HG03558 (cell line): ENCODE data around the gene SETD4.
"Not testable (repeated sequence)": the region's sequence is repeated elsewhere in the genome, so short reads cannot be mapped to it uniquely, and the experiment has no call there.

ENCODE experiments used
- ATAC-seq: cut with Tn5 transposase; IDR thresholded peaks from one replicate; pipeline ENCODE4 v1.9.1; 2021; ENCODE audit warnings: moderate number of reproducible peaks; ENCODE audit not compliant: unreplicated experiment; ENCODE audit errors: extremely low read depth

The SETD4 gene, protein sequence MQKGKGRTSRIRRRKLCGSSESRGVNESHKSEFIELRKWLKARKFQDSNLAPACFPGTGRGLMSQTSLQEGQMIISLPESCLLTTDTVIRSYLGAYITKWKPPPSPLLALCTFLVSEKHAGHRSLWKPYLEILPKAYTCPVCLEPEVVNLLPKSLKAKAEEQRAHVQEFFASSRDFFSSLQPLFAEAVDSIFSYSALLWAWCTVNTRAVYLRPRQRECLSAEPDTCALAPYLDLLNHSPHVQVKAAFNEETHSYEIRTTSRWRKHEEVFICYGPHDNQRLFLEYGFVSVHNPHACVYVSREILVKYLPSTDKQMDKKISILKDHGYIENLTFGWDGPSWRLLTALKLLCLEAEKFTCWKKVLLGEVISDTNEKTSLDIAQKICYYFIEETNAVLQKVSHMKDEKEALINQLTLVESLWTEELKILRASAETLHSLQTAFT

DNA sequence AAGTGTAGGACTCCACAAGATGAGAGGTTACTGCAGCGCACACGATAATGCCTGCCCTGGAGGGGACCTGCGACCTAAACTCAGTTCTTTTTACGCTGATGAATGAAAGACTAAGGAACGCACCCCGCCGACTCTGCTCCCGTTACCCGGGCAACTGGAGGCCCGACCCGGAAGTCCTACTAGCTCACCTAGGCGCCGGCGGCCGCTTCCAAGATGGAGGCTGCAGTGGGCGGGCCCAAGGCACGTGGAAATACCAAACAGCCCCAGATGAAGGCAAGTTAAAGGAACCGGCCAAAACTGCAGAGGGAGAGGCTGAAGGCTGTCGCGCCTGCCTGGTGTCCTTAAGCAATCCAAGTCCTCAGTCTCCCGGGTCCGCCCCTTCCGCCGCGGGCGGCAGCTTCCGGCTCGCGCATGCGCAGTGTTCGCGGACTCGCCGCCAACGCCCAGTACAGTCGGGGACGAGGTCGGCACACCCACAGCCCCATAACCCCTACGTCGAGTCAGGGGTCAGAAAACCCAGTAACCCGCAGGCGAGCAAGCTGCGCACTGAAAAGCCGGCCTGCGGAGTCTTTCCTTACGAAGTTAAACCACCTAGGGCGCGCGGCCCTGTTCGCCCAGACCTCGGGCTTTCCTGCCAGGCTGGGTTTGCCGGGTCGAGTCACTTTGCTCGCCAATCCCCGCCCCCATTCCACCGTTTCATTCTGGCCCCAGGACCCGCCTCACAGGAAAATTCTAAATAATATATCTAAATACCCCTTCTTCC lies at the start of gene SETD4:
SETD4 (minus strand) TSS at position 368 of the 763 bp plus-strand sequence. CDS start 1,638 bp downstream, outside the sequence.
- ATAC-seq = peak; percentile 63

DNA sequence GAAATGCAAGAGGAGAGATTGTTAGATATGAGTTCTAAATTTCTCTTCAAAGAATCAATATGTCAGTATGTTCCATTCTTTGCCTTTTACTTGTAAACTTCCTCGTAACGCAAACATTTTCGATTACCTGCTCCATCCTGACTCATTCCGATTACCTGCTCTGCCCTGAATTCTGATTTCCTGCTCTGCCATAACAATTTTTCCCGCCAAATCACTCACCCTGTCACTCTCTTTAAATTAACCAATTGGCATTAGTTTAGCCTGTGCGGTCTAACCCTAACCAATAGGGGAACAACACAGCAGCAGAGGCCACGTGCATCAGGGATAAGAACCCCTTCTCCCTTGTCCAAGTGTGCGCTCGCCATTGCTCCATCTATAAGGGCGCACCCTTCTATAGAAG lies 49.5 kb upstream of the SETD4 start:
- ATAC-seq = no peak

DNA sequence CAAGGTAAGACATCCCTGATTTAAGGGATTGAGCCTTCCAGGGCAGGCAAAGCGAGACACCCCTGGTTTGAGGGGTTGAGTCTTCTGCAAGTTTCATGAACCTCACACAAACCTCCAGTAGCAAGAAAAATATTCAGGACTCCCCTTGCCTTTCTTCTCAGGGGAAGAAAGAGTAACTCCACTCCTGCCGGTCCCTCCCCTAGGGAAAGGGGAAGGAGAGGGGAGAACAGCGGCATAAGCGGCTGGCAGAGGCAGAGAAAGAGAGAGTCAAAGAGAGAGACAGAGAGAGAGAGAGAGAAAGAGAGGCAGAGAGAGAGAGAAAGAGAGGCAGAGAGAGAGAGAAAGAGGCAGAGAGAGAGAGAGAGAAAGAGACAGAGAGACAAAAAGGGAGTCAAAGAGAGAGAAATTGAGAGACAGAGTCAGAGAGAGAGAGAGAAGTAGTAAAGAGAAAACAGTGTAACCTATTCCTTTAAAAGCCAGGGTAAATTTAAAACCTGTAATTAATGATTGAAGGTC lies 45.1 kb upstream of the SETD4 start:
- no peak for ATAC-seq

DNA sequence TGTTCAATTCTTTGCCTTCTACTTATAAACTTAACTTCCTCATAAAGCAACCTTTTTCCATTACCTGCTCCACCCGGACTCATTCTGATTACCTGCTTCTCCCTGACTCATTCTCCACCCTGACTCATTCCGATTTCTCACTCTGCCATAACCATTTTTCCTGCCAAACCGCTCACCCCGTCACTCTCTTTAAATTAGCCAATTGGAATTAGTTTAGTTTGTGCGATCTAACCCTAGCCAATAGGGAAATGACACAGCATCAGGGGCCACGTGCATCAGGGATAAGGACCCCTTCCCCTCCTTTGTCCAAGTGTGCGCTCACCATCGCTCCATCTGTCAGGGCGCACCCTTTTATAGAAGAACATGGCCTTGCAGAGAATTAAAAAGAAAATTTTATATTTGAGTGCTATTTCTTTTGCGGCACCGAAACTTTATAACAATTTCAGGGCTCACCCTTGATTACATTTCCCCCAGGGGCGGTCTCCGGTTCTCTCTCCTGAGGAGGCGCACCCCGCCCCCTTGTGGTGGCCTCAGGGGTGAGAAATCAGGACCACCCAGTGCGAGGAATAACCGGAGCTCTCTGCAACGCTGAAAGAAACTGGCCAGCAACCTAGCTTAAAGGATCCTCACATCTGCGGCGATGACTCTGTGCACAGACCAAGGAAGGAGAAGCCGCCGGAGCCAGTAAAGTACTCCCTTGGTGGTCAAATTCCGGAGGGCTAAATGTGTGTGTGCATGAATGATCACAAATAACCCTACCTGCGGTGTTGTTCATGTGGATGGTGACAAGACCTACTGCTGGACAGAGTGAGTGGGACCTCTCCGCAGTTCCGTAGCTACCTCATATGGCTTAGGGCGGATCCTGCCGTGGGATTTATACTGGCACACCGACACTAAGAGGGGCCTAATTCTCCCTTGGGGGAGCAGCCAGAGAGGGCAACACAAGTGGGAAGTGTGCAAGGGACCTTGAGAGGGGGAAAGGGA lies 44.3 kb upstream of the SETD4 start:
- no peak for ATAC-seq

DNA sequence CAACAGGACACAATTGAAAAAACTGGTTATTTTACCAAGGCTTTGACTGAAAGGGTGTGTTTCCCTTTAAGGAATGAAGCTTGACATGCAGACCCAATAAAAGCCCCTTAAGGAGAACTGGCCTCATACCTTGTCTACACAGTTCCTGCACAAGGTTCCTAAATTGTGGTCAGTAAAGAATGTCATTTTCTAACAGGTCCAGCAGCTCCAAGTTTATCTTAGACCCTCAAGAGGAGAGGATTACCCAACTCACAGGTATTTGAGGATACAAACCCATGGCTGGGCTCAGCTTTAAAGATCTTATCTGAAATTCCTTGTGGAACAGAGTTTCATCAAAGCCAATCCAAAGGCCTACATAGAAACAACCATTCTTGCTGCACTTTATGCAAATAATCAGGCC lies 43.1 kb upstream of the SETD4 start:
- ATAC-seq = no peak

DNA sequence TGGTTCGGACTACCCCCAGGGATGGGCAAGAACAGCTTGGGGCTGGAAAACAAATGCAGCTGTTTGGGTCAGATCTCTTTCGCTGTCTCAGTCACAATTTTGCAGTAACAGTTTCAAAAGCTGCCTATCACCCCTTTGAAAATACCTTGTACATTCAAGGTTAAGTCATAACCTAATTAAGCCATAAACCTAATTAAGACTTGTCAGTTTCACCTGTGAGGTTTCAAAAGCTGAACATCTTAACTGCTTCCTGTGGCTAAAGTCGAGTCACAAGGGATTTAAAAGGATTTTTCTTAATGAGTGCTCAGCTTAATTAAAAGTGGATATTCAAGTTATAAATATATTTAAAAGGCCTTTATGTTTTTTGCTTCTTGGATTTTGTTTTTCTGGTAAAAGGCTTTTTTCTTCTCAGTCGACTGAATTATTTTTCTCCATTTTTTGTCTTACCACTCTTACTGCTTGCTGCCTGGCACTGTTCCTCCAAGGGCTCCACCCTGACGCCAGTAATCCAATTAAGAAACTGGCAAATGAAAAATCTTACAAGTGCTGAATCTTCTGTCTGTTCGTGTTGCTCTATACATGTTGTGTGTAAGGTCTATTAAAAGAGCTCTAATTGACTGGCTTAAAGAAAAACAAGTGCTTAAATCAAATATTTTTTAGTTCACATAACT lies 40.8 kb upstream of the SETD4 start:
- ATAC-seq = no peak

DNA sequence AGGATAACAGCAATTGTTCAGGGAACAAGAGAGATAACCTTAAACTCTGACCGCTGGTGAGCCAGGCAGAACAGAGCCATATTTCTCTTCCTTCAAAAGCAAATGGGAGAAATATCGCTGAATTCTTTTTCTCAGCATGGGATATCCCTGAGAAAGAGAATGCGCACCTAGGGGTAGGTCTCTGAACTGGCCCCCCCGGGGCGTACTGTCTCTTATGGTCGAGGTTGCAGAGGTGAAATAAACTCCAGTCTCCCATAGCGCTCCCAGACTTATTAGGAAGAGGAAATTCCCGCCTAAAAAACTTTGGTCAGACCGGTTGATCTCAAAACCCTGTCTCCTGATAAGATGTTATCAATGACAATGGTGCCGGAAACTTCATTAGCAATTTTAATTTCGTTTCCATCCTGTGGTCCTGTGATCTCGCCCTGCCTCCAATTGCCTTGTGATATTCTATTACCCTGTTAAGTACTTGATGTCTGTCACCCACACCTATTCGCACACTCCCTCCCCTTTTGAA lies 39.4 kb upstream of the SETD4 start:
- not testable (repeated sequence) for ATAC-seq

DNA sequence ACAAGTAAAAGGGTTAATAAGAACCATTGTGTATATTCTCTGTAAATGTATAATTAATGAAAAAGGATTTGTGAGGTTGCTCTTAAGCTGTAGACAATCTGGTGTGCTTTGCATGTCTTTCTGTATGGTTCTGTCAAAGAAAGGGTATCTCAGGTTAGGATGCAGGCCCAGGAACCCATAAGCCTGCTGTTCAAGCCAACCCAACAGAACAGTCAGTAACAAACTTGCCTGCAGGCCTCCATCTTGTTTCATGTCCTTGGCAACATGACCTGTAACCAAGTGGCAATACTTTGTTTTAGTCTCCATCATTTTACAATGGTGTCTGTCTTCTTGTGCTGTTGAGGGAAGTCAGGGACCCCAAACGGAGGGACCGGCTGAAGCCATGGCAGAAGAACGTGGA lies 38.7 kb upstream of the SETD4 start:
- ATAC-seq = no peak

DNA sequence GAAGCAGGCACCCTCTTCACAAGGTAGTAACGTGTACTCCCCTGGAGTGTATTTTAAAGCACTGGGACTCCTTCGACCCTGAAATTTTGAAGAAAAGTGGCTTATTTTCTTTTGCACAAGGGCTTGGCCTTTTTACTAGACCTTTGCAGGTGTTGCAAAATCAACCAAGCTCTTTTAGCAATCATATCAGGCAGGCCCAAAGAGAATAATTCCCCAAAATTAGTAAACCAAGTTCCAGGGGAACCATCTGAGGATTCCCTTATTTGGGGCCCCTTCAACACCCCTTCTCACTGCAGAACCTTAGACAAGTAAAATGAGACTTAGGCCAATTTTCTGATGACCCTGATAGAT lies 37.8 kb upstream of the SETD4 start:
- no peak for ATAC-seq

DNA sequence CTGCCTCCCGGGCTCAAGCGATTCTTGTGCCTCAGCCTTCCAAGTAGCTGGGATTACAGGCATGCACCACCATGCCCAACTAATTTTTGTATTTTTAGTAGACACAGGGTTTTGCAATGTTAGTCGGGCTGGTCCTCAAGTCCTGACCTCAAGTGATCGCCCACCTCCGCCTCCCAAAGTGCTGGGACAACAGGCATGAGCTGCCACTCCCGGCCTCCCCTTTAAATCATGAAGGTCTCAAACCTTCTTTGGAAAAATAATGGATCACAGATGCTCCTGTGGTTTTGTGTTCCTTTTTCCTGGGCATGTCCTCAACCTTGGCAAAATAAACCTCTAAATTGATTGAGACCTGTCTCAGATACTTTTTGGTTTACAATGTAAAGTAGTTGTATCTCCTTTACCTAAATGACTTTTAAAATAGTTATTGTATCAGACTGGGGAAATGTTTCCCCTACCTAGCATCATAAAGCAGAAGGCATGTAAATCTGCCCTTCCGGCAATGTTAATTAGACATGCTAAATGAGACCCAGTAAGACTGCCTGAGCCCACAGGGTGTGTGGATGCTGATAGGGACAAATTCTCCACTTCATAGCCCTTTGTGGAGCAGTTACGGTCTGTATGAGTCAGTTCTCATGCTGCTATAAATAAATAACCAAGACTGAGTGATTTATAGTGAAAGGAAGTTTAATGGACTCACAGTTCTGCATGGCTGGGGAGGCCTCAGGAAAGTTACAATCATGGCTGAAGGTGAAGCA lies 37.3 kb upstream of the SETD4 start:
- no peak for ATAC-seq

DNA sequence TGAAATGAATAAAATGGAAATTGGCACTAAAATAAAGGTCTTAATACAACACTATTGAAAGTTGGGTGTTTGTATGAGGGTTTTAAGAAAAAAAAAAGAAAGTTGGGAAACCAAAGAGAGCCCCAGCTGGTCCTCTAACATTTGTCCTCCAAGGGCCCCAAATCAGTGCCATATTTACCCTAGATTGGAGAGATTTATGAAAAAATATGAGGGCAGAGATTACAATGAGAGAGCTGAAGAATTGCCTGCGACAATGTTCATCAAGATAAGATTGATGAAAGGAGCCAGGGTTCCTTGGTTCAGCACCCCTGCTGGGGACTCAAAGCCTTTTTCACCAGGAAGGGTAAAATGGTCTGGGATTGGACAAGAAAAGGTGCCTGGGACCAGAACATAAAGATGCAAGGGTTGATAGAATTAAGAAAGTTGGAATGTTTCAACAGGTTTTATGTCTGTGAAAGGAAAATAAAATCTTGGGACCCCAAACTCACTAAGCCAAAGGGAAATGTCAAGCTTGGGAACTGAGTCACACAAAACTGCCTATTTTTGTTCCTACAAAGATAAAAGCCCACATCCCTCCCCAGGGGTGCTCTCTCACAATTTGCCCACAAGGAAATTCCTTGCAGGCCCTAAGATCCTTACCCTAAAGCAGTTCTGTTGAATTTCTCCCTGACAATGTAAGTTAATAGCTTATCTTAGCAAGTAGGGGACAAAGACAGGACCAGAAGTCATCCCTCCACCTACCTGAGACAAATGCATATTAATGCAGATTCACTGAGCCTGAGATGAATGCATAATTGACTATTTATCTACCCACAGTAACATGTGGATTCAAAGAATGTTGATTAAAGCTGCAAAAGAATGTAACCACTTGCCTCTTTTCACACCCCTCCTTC lies 36.3 kb upstream of the SETD4 start:
- no peak for ATAC-seq

DNA sequence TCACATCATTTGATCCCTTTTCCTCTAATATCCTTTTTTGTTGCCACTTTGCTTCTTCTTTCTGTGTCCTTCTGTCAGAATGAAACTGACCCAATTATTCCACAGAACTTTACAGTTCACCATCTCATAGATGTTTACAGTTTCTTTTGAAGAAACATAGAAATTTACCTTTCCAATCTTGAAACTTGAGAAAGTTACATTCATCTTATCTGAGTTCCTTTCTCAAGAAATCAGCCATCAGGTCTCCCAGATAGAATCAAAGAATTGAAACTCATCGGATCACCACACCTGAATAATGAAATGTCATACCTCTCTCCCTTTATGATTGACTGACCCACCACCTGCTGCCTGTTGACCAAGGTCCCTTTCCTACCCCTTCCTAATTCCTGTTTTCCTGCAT lies 33.2 kb upstream of the SETD4 start:
- no peak for ATAC-seq

DNA sequence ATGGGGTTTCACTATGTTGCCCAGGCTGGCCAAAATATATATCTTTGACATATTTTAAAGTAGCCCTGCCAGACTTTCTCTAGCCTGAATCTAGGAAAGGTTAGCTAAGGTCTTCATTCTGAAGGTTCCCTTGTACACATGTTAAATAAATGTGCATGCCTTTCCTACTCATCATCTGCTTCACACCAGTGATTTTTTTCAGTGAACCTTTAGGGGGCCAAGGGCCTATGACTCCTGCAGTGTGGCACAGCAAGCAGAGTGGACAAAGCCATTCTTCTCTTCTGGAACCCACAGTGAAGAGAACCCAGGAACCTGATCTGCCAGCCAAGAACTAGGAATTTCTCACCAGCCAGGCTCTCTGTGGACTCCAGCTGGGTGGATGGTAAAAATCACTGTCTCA lies 32.4 kb upstream of the SETD4 start:
- ATAC-seq = no peak

DNA sequence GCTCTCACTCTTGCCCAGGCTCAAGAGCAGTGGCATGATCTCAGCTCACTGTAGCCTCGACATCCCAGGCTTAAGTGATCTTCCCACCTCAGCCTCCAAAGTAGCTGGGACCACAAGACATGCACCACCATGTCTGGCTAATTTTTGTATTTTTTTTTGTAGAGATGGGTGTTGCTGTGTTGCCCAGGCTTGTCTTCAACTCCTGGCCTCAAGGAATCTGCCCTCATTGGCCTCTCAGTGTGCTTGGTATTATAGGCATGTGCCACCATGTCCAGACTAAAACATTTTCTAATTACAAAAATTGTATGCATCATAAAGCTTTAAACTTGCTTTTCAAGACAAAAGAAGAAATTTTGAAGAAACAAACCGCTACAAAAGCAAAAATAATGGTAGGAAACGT lies 29.6 kb upstream of the SETD4 start:
- ATAC-seq = no peak

DNA sequence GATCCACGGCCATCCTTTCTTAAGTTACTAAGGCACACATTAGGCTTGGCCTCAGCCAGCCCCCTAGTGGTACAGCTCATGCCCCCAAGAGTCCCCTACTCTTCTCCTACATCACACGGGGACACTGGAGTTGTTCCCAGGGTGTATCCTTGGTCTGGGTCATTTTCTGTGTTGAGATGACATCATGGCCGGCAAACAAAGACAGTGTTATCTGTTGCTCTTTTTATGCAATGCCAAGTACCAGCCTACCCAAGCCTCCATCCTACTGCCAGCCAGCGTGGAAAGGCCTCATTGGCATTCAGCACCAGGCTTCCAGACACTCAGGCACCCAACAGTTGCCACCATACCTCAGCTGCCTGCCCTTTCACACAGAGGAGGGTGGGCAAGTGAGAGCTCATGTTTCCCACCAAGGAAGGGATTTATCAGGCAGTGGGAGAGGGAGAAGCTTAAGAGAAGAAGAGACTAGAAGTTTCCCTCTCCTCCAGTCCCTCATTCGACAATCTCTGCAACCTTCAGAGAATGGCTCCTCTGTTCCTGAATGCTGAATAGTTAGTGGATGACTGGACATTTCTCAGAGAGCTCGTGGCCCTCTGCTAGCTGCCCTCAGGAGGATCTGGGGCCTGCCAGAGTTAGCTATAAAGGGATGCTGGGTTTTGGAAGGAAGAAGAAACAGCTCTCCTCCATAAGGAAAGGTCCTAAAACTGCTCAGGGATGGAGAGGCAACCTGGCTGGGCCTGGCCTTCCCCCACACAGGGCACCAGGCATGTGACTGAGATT lies 27.2 kb upstream of the SETD4 start:
- ATAC-seq = no peak

DNA sequence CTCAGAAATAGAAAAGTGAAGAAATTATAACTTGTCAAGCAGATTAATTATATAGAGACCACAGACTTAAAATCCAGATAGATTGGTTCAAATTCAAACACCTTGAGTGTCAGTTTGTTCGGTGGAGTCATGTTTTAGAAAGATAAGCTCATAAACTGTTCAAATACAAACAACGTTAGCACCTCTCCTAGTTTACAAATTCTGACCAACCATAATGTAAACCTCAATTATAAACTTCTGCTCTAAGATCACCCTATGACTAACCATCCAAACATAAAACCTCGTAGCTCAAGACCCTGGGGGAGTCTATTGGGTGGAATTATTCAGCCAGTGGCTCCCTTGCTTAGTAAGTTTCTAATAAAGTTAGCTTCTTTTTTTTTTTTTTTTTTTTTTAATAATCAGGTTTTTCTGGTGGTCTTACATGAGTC lies 21.9 kb upstream of the SETD4 start:
- ATAC-seq = no peak

DNA sequence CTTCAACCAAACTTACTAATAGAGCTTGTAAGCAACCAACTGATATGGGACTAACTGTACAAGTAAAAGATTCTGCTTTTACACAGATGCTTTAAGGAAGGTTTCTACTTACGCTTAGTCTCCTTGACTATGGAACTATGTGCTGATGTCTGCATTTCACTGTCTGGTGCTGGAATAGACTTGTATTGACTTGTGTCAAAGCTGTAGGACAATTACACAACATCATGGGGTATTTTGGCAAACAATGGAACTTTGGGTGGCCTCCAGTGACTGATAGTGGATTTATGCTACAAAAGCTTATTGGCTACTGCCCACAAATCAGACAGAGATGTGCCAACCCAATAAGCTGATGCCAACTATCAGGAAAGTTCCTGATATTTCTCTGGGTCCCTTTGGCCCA lies 20.1 kb upstream of the SETD4 start:
- ATAC-seq = no peak
